HepG2 (cell line): ENCODE results near the gene GBA2. TPM values are rescaled to one million over a fixed set of nuclear protein-coding genes. Genes with fewer than 3 reads are reported as not detected.

Source experiments
- ARNT ChIP-seq: fragments of 450-650 bp; IDR thresholded peaks from 2 replicates; pipeline ENCODE4 v1.6.1; 2017
- GATAD1 ChIP-seq: IDR thresholded peaks from 2 replicates; pipeline ENCODE4 v1.6.1; 2016; ENCODE audit warnings: missing genetic modification reagents, missing compliant biosample characterization
- KDM2A ChIP-seq: sonication (generic); formaldehyde crosslinking; IDR thresholded peaks from 2 replicates; pipeline ENCODE4 v1.4.0; 2020; ENCODE audit warnings: low read depth, missing genetic modification reagents, borderline replicate concordance
- MAX ChIP-seq: IDR thresholded peaks from 2 replicates; pipeline ENCODE4 v1.6.1; 2012; ENCODE audit warnings: inconsistent platforms
- RARA ChIP-seq: IDR thresholded peaks from 2 replicates; pipeline ENCODE4 v1.6.1; 2016; ENCODE audit warnings: missing genetic modification reagents, missing compliant biosample characterization
- TBX3 ChIP-seq: fragments of 450-650 bp; IDR thresholded peaks from 2 replicates; pipeline ENCODE4 v1.6.1; 2017; ENCODE audit warnings: antibody characterized with exemption, mild to moderate bottlenecking, inconsistent platforms, borderline replicate concordance
- ZBTB7A ChIP-seq: sonication (generic); formaldehyde crosslinking; IDR thresholded peaks from 2 replicates; pipeline ENCODE4 v1.8.0; 2022; ENCODE audit warnings: mild to moderate bottlenecking, missing genetic modification reagents
- ZMAT3 ChIP-seq: sonication (generic); formaldehyde crosslinking; conservative IDR thresholded peaks from 2 replicates; pipeline ENCODE4 v1.7.0; 2021; ENCODE audit warnings: missing genetic modification reagents
- ZNF251 ChIP-seq: sonication (generic); formaldehyde crosslinking; IDR thresholded peaks from 2 replicates; pipeline ENCODE4 v1.9.0; 2021; ENCODE audit warnings: mild to moderate bottlenecking, missing genetic modification reagents
- ZNF556 ChIP-seq: sonication (generic); formaldehyde crosslinking; IDR thresholded peaks from 2 replicates; pipeline ENCODE4 v1.4.0; 2020; ENCODE audit warnings: mild to moderate bottlenecking, missing genetic modification reagents, borderline replicate concordance
- ZNF564 ChIP-seq: sonication (generic); formaldehyde crosslinking; IDR thresholded peaks from 2 replicates; pipeline ENCODE4 v1.8.1; 2023; ENCODE audit warnings: mild to moderate bottlenecking, missing genetic modification reagents
- ZNF646 ChIP-seq: sonication (generic); formaldehyde crosslinking; IDR thresholded peaks from 2 replicates; pipeline ENCODE4 v1.9.0; 2021; ENCODE audit warnings: mild to moderate bottlenecking, missing genetic modification reagents
- ZNF678 ChIP-seq: sonication (generic); formaldehyde crosslinking; IDR thresholded peaks from 2 replicates; pipeline ENCODE4 v1.4.0; 2020; ENCODE audit warnings: mild to moderate bottlenecking, missing genetic modification reagents
- ZNF775 ChIP-seq: sonication (generic); formaldehyde crosslinking; IDR thresholded peaks from 2 replicates; pipeline ENCODE4 v1.4.0; 2020; ENCODE audit warnings: missing genetic modification reagents, mild to moderate bottlenecking, moderate library complexity, borderline replicate concordance
- polyA plus RNA-seq, 8 experiments: library from polyadenylated mRNA; depleted of rRNA in 3 of 8; stranded (reverse) in 7 of 8; unstranded in 1 of 8; fragments of >200 nt; fragmentation: Illumina TruSeq in 4 of 8; extraction: Trizol in 4 of 8; gene quantifications; 2 replicates each; pipeline versions ENCODE4 v1.2.1 to v1.2.3, GENCODE V29; 2011 to 2016; ENCODE audit warnings: low read depth in 4 of 8, missing spikeins in 1 of 8, mixed read lengths in 1 of 8; ENCODE audit not compliant: insufficient read depth in 1 of 8
- total RNA-seq, 5 experiments: library from RNA; depleted of rRNA; stranded (reverse); fragments of >200 nt; fragmentation: Illumina TruSeq; extraction: Trizol; gene quantifications; 2 replicates each; pipeline ENCODE4 v1.2.3, GENCODE V29; 2016; ENCODE audit warnings: low read depth in 1 of 5
- TF ChIP-seq, protein P1 (sequence below): sonication (generic); formaldehyde crosslinking; IDR thresholded peaks from 2 replicates; pipeline ENCODE4 v1.8.1; 2023; ENCODE audit warnings: missing genetic modification reagents, inconsistent platforms, borderline replicate concordance
- TF ChIP-seq, protein P2 (sequence below): IDR thresholded peaks from 2 replicates; pipeline ENCODE4 v1.6.1; 2016; ENCODE audit warnings: missing compliant biosample characterization, missing genetic modification reagents, borderline replicate concordance

The GBA2 gene
- total and polyA plus RNA-seq, 2 of the 13 experiments (the other 11 are each of a cell fraction or from before 2014, with no cell fraction given): 37.5 to 86.1 TPM

GRCh38 chr9:35756275-35757225, 7.5 kb upstream of the GBA2 start (continued):
- TF ChIP-seq ZNF646 (no peak), RARA (CRISPR knock-in tag) (0 out of 2 replicates have a peak, but pooled peaks have one; percentile 32), ZNF251 (no peak), ARNT (no peak), MAX (peak; percentile 92), ZNF556 (CRISPR knock-in tag) (peak; percentile 50; the same call in 1 of the 2 replicates), GATAD1 (CRISPR knock-in tag) (peak; percentile 40; the same call in 1 of the 2 replicates), ZNF775 (CRISPR knock-in tag) (0 out of 2 replicates have a peak, but pooled peaks have one; percentile 10), ZBTB7A (peak; percentile 19; the same call in 1 of the 2 replicates), ZMAT3 (CRISPR knock-in tag) (no peak), KDM2A (CRISPR knock-in tag) (peak; percentile 98), ZNF564 (CRISPR knock-in tag) (peak; percentile 48; the same call in 1 of the 2 replicates), ZNF678 (CRISPR knock-in tag) (no peak), TBX3 (no peak; the same call in 1 of the 2 replicates)
- TF ChIP-seq, protein P1, sequence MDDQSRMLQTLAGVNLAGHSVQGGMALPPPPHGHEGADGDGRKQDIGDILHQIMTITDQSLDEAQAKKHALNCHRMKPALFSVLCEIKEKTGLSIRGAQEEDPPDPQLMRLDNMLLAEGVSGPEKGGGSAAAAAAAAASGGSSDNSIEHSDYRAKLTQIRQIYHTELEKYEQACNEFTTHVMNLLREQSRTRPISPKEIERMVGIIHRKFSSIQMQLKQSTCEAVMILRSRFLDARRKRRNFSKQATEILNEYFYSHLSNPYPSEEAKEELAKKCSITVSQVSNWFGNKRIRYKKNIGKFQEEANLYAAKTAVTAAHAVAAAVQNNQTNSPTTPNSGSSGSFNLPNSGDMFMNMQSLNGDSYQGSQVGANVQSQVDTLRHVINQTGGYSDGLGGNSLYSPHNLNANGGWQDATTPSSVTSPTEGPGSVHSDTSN (CRISPR knock-in tag): 0 out of 2 replicates have a peak, but pooled peaks have one; percentile 75
- TF ChIP-seq, protein P2, sequence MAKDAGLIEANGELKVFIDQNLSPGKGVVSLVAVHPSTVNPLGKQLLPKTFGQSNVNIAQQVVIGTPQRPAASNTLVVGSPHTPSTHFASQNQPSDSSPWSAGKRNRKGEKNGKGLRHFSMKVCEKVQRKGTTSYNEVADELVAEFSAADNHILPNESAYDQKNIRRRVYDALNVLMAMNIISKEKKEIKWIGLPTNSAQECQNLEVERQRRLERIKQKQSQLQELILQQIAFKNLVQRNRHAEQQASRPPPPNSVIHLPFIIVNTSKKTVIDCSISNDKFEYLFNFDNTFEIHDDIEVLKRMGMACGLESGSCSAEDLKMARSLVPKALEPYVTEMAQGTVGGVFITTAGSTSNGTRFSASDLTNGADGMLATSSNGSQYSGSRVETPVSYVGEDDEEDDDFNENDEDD (CRISPR knock-in tag): peak; percentile 52; the same call in 1 of the 2 replicates
